GM19455 (cell line): ENCODE data around the gene PAOX.
"Not testable (repeated sequence)": the region's sequence is repeated elsewhere in the genome, so short reads cannot be mapped to it uniquely, and the experiment has no call there.

ENCODE experiments used
- ATAC-seq: cut with Tn5 transposase; IDR thresholded peaks from one replicate; pipeline ENCODE4 v1.9.1; 2021; ENCODE audit not compliant: unreplicated experiment

PAOX gene

DNA sequence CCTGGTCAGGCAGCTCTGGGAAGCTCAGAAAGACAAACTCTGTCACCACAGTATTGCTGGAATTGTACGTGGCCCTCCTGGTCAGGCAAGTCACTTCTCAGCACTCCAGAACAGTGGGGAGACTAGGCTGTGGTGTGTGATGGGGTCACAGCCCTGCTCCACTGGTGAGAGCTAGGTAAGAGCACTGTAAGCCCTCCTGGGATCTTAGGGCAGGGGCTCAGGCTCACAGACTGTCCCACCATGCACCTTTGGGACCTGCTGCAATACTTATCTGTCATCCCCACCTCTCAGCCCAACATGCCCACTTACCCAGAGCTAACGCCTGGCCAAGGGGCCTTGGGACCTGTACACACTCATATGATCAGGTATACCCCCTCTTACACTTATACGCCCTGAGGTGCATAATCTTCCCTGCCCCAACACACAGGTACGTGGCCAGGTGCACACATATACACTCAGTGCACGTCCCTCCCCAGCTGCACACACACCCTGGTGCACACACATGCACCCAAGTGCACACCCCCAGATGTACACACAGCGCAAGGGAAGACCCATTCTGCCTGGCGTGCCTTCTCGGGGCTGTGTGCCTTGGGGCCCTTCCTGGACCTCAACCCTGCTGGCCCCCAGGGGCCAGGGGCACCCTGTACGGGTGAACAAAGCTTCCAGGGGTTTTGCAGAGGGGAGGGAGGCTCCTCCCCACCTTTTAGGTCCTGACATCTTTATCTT lies 53.0 kb downstream of the PAOX start:
- ATAC-seq = not testable (repeated sequence)

GRCh38 chr10:133432789-133433188 lies 53.7 kb downstream of the PAOX start:
- ATAC-seq = not testable (repeated sequence)

GRCh38 chr10:133438711-133439273 lies 59.7 kb downstream of the PAOX start:
- no peak for ATAC-seq

GRCh38 chr10:133439517-133440461 lies 60.7 kb downstream of the PAOX start:
- no peak for ATAC-seq

- no peak for ATAC-seq
Observed at GRCh38 chr10:133440633-133441285, 61.7 kb downstream of the PAOX start.
